ENCODE data around the gene TMEM74B. TPM values are rescaled to one million over a fixed set of nuclear protein-coding genes. Genes with fewer than 3 reads are reported as not detected.
A peak's percentile ranks its signal among the peaks of the same experiment; 100 is the strongest.

The TMEM74B gene
- polyA plus RNA-seq, 1 experiment: not detected

DNA sequence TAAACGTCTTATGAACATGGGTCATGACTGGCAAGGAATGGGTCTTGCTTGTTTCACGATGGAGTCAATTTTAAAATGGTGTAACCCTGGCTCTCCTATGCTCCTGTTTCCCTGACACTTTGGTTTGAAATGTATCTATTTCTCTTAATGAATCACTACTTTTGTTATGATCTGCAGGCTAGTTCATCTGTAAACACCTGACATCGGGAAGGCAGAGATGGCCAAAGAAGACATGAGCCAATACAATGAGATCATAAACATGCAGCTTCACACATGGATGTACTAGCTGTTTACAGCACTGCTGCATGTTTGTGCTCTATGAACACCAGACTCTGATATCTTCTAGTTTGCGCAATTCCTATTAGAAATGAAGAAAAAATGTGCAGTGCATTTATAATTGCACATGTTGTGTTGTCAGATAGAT lies 30.1 kb upstream of the TMEM74B start:
- H3K9me3 ChIP-seq (ENCODE audit: control insufficient read depth, insufficient read depth, low read length): no peaks in the 10 kb centered on the region
- POLR2A ChIA-PET: no interaction called here
- TF ChIP-seq, protein P1, sequence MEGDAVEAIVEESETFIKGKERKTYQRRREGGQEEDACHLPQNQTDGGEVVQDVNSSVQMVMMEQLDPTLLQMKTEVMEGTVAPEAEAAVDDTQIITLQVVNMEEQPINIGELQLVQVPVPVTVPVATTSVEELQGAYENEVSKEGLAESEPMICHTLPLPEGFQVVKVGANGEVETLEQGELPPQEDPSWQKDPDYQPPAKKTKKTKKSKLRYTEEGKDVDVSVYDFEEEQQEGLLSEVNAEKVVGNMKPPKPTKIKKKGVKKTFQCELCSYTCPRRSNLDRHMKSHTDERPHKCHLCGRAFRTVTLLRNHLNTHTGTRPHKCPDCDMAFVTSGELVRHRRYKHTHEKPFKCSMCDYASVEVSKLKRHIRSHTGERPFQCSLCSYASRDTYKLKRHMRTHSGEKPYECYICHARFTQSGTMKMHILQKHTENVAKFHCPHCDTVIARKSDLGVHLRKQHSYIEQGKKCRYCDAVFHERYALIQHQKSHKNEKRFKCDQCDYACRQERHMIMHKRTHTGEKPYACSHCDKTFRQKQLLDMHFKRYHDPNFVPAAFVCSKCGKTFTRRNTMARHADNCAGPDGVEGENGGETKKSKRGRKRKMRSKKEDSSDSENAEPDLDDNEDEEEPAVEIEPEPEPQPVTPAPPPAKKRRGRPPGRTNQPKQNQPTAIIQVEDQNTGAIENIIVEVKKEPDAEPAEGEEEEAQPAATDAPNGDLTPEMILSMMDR (IDR thresholded peaks at IDR 0.05; ENCODE audit: low read depth, low read length): no peak
- H3K27ac ChIP-seq (ENCODE audit: low read depth, low read length): no peak overlapping the region
- H3K4me3 ChIP-seq (ENCODE audit: low read depth, low read length): no peak overlapping the region
- peak; percentile 8 for DNase-seq (ENCODE audit: low read depth, low spot score)
- CTCF ChIA-PET: interaction anchor here (2.3 kb wide), 1 partner anchor 13 kb away, joined by 8 read pairs; no protein-coding TSS in a partner anchor
- H3K27me3 ChIP-seq (ENCODE audit: control insufficient read depth, insufficient read depth, low read length): peaks cover 28% of the 10 kb centered on the region

DNA sequence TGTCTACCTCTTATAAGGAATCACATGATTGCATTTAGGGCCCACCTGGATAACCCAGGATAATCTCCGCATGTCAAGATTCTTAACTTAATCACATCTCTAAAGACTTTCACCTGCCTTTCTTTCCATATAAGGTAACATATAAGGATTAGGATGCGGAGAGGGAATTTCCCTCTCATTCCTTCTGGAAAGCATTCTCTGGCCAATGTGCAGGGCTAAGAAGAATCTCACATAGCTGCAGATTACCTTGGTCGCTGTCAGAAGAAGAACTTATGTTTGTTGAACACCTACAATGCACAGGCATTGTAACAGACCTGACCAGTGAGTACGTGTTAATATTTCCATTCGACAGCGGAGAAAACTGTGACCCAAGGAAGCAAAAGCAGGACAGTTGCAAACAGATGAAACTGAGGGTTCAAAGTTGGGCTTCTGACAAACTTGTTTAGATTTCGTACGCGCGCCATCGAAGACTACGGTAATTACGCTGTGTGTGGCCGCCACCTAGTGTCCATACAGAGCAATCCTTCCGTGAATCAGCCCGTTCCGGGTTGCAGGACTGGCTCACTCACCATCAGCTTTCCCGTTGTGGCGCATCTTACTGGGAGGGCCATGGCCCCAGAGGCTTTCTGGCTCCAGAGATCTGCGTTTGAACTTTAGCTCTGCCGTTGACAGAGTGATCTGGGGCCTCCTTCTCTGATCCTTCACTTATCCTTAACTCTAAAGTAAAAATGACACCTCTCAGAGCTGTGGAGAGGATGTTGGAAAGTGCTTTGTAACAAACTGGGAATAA lies 28.0 kb upstream of the TMEM74B start:
- Histone ChIP-seq H3K4me3 (ENCODE audit: low read depth, low read length) (no peak overlapping the region), H3K27me3 (ENCODE audit: control insufficient read depth, insufficient read depth, low read length) (peaks cover 44% of the 10 kb centered on the region), H3K9me3 (ENCODE audit: control insufficient read depth, insufficient read depth, low read length) (no peaks in the 10 kb centered on the region), H3K27ac (ENCODE audit: low read depth, low read length) (no peak overlapping the region)
- CTCF ChIA-PET: interaction anchor here (0.6 to 3.7 kb wide), 23 partner anchors 9 to 1009 kb away, joined by 3 to 16 read pairs (median 4); partner anchors contain the start of genes C20orf202 and RAD21L1
- TF ChIP-seq, protein P1 (IDR thresholded peaks at IDR 0.05; ENCODE audit: low read depth, low read length): peak; percentile 82
- DNase-seq (ENCODE audit: low read depth, low spot score): peak; percentile 44
- POLR2A ChIA-PET: no interaction called here

DNA sequence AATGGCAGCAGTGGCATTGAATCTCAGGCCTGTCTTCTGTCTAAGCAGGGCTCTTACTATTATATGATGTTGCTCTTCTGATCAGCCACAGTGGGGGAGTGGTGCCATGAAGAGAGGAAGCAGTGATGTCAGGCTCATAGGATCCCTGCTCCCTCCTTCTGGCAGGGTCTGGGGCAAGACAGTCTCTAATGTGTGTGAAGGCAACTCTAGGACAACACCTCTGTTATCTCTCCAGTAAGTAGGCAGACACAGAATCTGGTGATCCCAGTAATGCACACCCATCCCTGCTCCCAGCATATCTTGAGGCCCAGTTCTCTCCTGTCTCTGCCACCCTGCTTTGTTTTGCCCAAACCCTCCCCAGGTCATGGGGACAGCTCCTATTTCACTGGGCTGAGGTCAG lies 27.2 kb upstream of the TMEM74B start:
- no peak for DNase-seq (ENCODE audit: low read depth, low spot score)
- POLR2A ChIA-PET: no interaction called here
- peaks cover 52% of the 10 kb centered on the region for H3K27me3 ChIP-seq (ENCODE audit: control insufficient read depth, insufficient read depth, low read length)

DNA sequence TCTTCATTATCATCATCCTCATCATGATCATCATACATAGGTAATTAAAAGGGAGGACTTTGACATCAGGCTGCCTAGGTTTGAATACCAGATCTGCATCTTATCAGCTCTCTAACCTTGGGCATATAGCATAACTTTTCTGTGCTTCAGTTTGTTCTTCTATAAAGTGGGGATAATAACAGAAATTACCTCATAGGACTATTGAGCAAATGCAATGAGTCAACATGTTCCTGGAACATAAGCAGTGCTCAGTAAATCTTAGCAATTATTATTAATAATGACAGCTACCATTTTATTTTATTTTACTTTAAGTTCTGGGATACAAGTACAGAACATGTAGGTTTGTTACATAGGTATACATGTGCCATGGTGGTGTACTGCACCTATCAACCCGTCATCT lies 25.7 kb upstream of the TMEM74B start:
- TF ChIP-seq, protein P1 (IDR thresholded peaks at IDR 0.05; ENCODE audit: low read depth, low read length): no peak
- ChIA-PET POLR2A (no interaction called here), CTCF (interaction anchor here (0.7 to 3.7 kb wide), 8 partner anchors 10 to 394 kb away, joined by 3 to 16 read pairs (median 3); no protein-coding TSS in a partner anchor)
- Histone ChIP-seq H3K4me3 (ENCODE audit: low read depth, low read length) (no peak overlapping the region), H3K27ac (ENCODE audit: low read depth, low read length) (no peak overlapping the region), H3K9me3 (ENCODE audit: control insufficient read depth, insufficient read depth, low read length) (no peaks in the 10 kb centered on the region), H3K27me3 (ENCODE audit: control insufficient read depth, insufficient read depth, low read length) (peaks cover 54% of the 10 kb centered on the region)
- DNase-seq (ENCODE audit: low read depth, low spot score): no peak

More for the DNA sequence above, 27.2 kb upstream of the TMEM74B start:
- Histone ChIP-seq H3K4me3 (ENCODE audit: low read depth, low read length) (no peak overlapping the region), H3K9me3 (ENCODE audit: control insufficient read depth, insufficient read depth, low read length) (no peaks in the 10 kb centered on the region), H3K27ac (ENCODE audit: low read depth, low read length) (no peak overlapping the region)
- CTCF ChIA-PET: interaction anchor here (0.6 to 3.7 kb wide), 13 partner anchors 8 to 256 kb away, joined by 3 to 16 read pairs (median 4); partner anchors contain the start of genes C20orf202, NSFL1C and RAD21L1
- TF ChIP-seq, protein P1 (IDR thresholded peaks at IDR 0.05; ENCODE audit: low read depth, low read length): no peak
